Left hindlimb (tissue), 1 donor: ENCODE results near the gene UBALD2.
A peak's percentile ranks its signal among the peaks of the same experiment; 100 is the strongest.
"Not testable (repeated sequence)": the region's sequence is repeated elsewhere in the genome, so short reads cannot be mapped to it uniquely, and the experiment has no call there.

Experiments used
- DNase-seq: peaks from one replicate; pipeline ENCODE4 v3.0.0-alpha.2; 2018

UBALD2 gene

DNA sequence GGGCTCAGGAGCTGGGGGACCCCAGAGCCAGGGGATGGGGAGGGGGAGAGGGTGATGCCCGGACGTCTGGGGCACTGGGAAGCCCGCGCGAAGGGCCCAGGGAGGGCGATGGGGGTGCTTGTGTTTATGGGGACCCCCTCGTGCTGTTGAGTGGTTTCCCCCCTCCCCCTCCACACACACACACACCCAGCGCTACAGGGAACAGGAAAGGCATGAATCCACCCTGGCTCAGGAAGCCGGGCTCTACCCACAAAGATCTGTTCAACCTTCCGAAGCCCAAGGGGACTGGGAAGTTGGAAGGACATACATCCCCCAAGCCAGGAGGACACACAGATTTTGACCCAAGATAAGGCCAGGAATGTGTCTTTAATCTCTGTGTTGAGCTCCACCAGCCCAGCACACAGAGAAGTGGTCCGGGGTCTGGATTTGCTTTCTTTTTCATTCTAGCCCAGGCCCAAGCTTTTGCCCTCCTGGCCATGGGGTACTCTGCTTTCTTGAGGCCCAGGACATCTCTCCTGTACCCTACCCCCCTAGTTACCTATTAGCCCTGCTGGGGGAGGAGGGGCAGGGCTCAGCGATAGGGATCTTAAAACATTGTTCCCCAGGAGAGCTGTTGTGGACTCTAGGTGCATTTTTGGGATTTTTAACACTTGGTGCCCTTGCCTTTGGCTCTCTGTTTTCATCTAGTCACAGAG, 1.2 kb downstream of the UBALD2 start:
- no peak for DNase-seq

DNA sequence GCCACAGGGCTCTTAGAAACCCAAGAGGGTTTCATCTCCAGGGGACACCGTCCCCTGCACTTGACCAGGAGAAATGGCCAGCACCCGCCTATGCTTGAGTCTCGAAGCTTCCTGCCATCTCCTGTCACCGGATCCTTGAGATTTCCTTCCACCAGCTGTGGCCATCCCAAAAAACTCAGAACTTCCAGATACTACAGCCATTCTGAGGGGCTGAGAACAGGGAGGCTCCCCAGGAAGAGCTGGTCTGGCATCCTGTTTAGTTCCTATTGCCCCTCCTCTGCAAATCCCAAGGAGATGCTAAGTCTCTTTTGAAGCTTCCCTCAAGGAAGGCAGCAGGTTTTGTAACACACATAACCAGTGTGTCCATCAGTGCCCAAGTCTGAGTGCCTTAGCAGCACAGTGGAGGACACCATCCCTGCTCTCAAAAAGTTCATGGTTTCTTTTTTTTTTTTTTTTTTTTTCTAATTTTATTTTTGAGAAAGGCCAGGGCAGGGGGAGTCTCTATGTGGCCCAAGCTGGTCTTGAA, 2.0 kb downstream of the UBALD2 start:
- no peak for DNase-seq

DNA sequence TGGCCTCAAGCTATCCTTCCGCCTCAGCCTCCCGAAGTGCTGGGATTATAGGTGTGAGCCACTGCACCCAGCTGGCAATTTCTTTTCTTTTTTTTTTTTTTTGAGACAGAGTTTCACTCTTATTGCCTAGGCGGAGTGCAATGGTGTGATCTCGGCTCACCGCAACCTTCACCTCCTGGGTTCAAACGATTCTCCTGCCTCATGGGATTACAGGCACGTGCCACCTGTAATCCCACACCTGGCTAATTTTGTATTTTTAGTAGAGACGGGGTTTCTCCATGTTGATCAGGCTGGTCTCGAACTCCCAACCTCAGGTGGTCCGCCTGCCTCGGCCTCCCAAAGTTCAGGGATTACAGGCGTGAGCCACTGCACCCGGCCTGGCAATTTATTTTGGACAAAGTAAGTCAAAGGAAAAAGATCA, 2.4 kb downstream of the UBALD2 start:
- DNase-seq = not testable (repeated sequence)

DNA sequence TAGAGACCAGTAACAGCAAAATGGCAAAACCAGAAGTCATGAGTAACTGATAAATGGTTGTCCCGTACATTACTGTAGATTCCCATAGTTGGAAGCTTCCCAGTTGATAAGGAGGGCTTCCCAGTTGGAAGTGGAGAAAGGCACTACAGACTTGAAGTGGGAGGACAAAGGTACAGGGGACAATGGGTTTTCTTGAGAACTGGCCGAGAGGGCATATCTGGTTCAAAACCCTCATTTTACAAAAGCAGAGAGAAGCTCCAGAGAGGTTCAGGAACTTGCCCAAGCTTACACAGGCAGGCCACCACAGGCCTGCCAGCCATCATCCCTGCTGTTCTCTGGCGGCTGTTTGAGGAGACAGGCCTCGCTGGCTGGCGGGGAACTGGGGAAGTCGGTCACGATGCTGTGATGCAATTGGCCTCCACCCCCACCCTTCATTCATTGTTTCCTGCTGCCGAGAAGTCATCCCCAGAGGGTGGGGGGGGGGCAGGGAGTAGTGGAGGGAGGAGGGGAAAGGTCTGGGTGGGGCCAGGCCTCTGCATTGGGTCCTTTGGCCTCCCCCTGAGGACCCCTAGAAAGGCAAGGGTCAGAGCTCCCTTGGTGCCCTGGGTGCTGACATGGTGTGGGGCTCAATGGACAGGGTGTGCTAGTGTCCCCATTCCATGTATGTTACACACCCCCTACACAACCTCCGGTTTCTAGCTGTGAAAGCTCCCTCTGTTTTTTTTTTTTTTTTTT, 3.0 kb downstream of the UBALD2 start:
- no peak for DNase-seq

DNA sequence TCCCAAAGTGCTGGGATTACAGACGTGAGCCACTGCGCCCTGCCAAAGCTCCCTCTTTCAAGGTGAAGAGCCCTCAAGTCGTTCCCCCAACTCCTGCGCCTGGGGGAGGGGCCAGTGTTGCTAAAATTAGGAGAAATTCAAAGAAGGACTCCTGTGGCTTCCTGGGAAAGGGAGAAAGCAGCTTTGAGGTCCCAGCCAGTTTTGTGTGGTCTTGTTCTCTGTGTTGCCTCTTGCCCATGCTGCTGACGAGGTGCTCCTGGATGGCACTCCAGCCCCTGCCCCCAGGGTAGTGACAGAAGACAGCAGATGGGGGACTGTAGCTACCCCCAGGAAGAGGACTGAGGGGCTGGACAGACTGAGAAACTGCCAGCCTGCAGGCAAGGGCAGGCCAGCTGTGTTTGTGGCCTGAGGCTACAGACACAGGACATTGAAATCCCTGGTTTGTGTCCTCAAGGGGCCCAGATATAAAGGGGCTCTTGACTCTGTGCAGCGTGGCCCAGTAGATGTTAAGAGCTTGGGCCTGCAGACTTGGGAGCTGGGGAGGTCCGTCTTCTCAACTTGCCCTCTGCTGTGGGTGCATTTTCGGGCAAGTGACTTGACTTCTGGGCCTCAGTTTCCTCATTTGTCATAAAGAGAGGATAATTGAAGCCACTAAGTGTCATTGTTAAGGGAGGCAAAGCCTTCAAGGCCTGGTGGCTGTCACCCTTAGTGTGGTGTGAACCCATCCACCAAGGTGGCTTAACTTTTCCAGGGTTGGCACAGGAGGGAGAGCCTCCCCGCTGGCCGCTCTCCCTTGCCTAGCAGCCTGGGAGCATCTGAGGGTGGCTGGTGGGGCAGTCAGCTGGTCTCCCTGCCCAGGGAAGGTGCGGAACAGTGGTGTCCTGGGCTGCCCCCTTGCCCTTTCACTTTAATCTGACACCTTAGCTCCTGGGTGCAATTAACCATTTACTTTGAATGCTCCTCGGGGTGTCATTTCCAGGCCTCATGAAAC, 4.1 kb downstream of the UBALD2 start:
- DNase-seq = no peak

DNA sequence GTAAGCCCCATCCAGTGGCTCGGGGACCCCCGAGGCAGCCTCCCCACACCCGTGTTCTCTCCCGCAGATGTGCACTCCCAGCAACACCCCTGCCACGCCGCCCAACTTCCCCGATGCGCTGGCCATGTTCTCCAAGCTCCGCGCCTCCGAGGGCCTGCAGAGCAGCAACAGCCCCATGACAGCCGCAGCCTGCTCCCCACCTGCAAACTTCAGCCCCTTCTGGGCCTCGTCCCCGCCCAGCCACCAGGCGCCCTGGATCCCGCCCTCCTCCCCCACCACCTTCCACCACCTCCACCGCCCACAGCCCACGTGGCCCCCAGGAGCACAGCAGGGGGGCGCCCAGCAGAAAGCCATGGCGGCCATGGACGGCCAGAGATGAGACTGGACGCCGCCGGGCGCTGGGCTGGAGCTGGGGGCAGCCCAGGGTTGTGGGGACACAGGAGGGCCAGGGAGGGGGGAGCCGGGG, 5.0 kb downstream of the UBALD2 start:
- DNase-seq = no peak

DNA sequence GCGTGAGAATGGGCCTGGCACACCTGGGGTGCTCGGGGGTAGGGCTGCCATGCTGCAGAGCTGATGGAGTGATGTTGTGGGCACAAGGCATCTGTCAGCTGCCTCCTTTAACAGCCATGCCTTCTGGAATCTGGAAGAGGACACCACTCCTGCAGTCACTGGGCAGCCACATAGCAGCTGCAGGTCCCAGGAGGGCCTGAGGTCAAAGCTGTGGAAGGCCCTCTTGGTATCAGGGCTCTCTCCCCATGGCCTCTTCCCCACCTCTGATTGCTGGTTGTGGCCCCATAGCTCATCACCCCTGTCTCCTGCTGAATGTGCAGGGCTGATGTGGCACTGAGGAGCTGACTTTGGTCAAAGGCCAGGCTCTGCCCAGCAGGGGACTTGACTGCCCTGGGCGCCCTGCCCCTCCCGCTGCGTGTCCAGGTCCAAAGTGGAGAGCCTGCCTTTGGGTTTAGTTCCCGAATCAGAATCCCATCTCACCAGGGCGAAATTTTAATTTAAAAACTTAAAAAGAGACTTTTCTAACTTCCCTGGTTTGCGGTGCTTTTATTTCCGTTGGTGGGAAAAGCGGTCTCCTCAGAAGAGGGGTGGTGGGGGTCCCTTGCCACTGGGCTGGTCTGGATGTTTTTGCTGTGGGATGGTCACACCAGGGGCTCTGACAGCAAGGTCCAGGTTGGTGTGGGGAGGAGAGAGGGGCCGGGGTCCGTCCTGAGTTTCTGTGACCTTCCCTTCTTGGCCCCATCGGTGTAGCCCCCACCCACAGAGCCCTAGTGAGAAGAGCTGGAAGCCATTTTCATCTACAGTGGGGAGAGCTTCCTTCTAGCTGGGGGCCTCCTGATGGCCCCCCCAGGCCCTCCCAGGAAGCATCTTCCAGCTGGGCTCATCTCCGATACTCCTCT, 5.9 kb downstream of the UBALD2 start:
- DNase-seq = no peak

DNA sequence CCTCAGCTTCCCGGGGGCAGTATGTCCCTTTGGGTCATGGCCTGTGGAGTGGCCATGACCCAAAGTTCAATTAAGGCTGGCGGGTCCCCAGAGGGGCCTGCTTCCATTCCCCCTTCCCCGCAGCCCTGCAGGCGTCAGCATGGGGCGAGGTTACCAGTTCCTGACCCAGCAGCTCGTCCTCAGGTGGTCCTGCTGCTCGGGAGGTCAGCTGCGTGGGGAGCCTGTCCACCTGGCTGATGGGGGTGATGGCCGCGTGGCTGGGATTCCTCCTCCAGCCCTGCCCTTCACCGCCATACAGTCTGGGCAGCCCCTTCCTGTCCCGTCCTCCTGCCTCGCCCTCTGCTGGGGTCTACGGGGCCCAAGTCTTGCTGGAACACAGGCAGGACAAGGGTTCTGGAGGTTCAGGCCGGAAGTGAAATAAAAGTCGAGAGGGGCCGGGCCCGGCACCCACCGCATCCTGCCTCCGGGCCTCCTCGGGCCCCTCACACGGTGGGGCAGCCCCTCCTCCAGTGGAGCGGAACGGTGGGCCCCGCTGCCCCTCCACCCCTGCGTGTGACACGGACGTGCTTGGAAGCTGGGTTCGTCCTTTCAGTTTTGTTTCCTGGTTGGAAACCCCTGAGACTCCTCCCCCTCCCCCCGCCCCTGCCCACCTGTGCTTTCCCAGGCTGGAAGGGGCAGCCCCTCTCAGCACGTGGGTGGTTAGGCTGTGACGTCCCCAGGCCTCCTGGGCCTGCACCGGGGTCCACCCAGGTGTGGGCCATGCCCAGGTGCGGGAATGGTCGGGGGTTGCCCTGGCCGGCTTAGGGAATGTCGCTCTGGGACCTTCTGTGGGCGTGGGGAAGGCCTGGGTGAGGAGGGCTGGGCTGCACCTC, 6.8 kb downstream of the UBALD2 start:
- DNase-seq = peak; percentile 67

DNA sequence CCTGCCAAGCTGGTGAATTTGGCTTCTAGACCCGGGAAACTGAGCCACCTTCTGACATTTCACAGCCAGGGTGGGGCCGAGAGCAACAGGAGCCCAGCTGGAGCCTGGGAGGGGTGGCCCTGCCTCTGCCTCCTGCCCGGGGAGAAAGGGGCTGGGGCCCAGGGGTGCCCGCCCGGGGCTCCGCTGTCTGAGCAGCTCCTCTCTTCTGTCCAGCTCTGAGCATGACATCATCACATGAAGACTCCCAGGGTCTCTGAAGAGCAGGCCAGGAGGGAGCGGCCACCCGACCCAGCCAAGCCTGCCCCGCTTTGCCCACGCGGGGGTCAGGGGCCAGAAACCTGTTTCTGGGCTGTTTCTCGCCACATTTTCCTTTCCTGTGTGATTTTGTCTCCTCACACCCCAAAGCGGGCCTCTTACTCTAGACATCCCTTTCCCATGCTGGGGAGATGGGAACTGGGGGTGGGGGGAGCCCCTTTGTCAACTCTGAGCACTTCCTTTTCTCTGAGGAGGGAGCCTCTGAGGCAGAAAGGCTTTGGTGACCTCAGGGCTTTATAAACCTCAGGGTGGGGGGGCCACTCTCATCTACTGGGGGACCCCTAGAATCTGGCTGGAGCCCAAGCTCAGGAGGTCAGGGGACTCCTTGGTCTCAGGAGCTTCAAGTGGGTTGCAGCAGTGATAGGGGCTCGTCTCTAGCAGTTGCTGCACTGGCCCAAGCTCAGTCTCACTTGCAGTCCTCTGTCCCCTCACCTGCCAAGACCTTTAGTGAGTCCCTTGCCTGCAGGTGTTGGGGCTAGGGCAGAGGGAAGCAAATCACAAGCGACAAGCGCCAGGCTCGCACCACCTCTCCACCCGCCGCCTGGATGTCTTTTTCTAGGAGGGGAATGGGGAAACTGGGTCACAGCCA, 7.6 kb downstream of the UBALD2 start:
- DNase-seq = no peak

DNA sequence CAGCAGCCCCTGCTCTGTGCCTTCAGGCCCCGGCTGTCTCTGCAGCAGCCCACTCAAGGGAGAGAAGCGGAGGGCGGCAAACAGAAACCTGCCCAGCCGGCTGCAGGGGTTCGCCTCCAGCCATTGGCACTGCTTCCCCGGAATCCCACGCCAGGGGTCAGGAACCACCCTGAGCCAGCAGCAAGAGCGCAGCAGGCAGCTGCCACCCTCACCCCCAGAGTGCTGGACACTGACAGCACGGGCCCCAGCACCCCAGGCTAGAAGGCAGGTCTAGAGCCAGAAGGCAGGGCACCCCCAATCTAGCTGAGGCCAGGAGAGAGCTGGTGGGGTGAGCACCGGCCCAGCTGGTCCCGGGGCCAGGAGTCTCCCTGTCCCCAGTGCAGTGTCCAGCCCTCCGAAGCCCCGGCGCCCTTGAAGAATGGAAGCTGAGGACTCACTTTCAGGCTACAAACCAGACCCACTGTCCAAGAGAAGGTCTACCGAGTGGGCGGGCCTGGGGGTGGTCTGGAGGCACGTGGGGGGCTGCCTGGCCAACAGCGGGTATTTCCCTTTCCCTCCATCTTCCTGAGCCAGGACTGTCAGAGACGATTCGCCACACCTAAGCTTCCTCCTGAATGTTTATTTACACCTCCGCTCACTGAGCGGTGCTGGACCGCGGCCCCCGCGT, 8.4 kb downstream of the UBALD2 start:
- no peak for DNase-seq

DNA sequence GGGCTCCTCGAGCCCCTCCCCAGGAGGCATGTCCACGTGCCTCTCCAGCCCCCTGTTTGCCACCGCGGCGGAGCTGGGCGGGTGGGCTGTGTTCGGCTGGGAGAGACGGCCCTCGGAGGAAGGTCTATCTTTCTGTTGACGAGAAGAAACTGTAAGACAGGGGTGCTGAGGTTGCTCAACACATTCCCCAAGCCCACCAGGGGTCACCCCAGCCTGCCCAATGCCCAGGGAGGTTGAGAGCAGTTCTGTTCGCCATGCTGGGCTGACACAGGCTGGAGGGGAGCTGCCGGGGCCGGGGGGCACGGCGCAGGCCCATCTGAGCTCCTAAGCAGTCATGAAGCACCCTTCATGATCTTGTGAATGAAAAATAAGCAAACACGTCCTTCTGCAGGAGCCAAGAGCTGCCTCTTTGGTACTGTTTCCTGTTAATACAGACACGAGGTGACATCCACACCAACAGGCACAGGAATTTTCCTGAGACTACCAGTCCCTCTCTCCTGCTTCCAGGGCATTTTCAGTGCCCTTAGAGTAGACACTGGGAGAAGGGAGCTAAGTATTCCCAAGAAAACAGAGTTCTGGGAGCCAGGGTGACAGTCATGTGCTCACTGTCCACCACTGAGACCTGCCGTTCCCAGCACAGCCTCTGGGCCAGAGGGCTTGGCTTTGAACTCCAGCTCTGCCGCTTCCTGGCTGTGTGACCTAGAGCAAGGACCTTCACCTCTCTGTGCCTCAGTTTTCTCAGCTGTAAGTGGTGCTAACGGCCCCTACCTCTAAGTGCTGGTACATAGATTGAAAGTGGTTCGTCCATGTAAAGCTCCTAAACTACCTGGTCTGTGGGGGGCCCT, 9.2 kb downstream of the UBALD2 start:
- DNase-seq = no peak

DNA sequence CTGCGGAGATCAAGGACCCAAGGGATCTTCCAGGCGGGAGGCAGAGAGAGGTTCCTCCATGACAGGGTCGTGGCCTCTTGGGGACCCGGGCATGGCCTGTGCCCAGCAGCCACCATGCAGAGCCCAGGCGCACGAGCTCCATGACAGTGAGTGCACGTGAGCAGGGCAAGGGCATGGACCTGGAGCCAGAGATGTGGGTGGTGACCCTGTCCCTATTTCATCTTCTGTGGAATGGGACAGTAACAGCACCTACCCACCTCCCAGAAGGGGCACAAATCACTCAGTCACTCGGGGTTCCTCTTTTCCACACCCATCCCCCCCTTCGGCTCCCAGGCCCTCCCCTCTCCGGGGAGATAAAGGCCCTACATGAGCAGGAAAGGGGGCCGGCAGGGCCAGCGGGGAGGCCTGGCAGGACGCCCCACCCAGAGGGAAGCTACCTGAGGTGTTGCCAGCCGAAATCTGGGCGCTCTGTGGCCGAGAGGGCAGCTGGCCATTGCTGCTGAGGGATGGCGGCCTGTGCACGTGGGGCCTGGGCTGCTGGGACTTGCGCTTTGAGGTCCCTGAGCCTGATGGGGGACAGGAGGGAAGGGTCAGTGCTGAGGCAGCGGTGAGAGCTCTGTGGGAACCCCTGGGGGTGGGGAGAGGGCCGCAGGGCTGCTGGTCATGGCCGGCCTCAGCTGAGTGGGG, 10.4 kb downstream of the UBALD2 start:
- DNase-seq = no peak

DNA sequence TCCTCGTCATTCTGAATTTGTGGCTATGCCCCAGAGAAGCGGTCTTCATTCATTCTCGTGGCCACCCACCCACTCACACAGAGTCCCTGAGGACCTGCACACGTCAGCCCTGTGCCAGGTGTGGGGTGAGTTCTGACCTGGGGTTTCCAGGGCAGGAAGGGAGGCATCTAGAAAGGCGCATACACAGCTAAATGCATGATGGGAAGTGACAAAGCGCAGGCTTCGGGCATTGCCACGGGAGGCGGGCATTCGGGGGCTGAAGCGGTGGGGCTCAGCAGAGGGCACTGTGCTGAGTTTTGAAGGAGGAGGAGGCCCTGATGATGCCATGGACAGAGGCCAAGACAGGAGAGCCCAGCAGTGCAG, 10.9 kb downstream of the UBALD2 start:
- no peak for DNase-seq

DNA sequence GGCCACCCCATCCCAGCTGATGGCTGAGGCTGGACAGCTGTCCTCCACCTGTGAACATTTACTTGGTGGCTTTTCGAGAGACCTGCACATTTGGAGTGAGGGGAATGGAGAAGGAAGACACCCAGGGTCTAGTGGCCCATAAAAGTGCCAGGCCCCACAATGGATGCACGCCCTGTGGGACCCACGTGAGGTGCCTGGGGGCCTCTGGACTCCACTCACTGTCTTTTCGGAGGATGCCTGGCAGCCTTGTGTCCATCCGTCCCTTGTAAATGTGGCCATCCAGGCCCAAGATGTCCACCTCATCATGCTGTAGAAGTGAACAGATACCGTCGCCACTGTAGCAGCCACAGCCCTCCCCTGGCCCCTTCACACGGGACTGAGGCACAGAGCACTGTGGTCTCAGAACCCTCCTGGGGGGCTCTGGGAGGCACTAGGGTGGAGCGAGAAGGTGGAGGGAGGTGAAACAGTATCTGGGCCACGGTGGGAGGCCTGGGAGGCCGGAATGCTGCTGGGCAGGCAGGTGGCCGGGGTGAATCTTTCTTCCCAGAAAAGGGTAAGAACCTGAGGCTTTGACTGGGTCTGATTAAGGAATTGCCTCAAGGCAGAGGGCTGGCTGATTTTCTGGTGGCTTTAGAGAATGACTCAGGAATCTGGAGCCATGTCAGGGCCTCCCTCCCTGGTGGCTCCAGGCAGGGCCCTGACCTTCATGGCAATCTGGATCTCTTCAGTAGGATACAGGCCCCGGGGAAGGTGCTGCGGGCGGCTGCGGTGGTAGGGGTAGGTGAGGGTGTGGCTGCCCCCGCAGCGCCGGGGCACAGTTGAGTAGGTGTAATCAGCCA, 11.5 kb downstream of the UBALD2 start:
- no peak for DNase-seq

DNA sequence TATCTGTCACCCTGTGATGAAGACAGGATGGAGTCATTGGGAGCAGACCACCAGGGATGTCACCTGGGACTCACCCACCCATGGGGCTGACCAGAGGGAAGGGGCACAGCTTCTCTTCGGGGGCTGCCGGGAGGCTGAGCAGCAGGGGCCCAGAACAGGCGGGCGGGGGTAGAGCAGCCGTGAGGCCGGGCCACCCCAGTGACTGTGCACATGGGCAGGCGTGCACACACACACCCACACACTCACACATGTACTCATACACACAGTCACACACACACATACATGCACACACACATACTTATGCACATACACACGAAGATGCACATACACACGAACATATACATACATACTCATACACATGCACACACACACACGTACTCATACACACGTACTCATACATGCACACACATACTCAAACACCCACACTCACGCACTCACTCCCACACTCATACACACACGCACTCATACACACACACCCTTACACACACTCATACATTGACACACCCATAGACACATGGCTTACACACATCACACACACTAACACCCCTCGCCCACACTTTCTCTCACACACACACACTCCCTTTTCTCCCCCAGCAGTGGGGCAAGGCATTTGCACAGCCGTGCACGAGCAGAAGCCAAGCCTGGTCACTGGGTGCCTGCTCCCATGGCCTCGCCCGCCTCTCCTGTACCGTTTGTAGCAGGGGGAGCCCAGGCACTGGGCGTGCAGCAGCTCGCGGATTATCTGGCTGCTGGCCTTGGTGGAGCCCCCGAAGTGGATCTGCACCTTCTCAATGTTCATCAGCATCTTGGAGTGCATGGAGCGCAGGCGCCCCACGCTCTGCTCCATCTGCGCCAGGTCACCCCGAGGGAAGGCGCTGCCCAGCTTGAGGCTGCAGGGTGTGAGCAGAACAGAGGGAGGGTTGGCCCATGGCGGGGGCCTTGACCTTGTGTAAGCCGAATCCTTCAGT, 12.4 kb downstream of the UBALD2 start:
- no peak for DNase-seq
